ENCODE data around the gene PMPCA. TPM values are rescaled to one million over a fixed set of nuclear protein-coding genes. Genes with fewer than 3 reads are reported as not detected.

Gene PMPCA
- total RNA-seq, 1 experiment from 2014 or later: 87.1 TPM

DNA sequence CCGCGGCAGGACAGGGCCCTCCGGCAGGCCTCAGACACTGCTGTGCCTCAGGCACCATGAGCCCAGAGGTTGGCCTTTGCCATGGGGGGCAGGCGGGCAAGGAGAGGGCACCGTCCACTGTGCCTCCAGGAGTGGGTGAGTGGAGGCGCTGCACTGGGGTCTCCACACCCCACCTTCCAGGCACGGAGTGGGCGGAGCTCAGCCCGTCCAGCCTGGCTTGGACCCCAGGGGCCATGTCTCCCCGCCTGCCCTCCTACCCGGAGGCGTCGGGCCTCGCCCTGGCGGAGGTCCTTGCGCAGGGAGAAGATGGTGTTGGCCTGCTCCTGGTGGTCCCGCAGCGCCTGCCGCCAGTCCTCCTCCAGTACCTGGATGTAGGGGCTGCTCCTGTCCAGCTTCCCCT is 40.4 kb upstream of the PMPCA start:
- H3K36me3 ChIP-seq: peaks cover 3% of the 10 kb centered on the region
- H3K27me3 ChIP-seq: no peaks in the 10 kb centered on the region
- H3K27ac ChIP-seq: no peak overlapping the region
- no peaks in the 10 kb centered on the region for H3K9me3 ChIP-seq (replicated peaks)
- no peak for DNase-seq
- H3K4me1 ChIP-seq: peaks cover 7% of the 10 kb centered on the region; the same call in 1 of the 2 replicates
- H3K4me3 ChIP-seq: no peak overlapping the region

DNA sequence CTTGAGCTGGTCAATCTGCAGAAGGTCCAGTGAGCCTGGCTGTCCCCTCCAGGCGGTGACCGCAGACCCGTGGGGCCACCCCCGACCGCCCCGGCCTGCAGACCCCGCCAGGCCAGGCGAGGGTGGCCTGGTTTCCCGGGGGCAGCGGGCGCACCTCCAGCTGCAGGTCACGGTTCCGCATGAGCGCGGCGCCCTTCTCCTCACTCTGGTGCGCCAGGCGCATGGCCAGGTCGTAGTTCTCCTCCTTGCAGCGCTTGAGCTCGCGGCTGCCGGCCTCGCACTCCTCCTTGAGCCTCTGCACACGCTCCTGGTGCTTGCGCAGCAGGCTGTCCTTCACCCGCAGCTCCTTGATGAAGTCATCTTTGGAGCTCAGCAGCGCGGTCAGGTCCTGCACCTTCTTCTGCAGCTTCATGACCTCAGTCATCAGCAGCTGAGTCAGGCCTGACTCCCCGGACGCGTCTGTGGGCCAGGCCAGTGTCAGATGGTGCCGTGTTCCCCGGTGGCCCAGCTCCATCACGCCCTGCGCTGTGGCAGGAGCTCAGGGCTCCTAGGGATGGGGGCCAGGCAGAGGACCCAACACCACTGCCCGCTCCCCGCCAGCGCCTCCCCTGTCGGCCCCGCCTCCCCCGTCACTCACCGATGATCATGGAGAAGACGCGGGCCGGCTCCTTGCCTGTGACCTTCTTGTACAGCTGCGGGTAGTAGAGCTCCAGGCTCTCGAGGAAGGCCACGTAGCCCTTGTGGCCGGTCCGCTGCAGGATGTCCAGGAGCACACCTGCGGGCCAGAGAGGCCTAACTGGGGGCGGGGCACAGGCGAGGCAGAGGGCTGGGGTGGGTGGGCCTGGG is 39.5 kb upstream of the PMPCA start:
- H3K36me3 ChIP-seq: peaks cover 3% of the 10 kb centered on the region
- DNase-seq: no peak
- no peak overlapping the region for H3K27ac ChIP-seq
- H3K9me3 ChIP-seq (replicated peaks): no peaks in the 10 kb centered on the region
- no peak overlapping the region for H3K4me3 ChIP-seq
- H3K27me3 ChIP-seq: no peaks in the 10 kb centered on the region
- peaks cover 7% of the 10 kb centered on the region; the same call in 1 of the 2 replicates for H3K4me1 ChIP-seq

DNA sequence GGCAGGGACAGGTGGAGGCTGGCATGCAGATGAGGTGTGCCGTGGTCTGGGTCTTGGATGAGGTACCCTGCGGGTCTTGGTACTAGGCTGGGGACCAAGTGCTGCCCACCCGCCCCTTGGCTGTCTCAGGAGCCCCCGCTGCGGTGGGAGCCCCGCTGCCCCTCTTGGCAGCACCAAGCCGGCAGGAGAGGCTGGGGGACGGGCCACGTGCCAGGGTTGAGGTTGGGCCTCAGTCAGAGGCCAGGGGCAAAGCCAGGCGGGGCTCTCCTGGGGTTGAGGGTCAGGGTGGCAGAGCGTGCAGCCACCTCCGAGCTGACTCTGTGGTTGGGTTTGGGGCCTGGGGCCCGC is 39.0 kb upstream of the PMPCA start:
- H3K27ac ChIP-seq: no peak overlapping the region
- peaks cover 7% of the 10 kb centered on the region; the same call in 1 of the 2 replicates for H3K4me1 ChIP-seq
- H3K9me3 ChIP-seq (replicated peaks): no peaks in the 10 kb centered on the region
- H3K27me3 ChIP-seq: no peaks in the 10 kb centered on the region
- H3K4me3 ChIP-seq: no peak overlapping the region
- no peak for DNase-seq
- H3K36me3 ChIP-seq: peaks cover 3% of the 10 kb centered on the region

DNA sequence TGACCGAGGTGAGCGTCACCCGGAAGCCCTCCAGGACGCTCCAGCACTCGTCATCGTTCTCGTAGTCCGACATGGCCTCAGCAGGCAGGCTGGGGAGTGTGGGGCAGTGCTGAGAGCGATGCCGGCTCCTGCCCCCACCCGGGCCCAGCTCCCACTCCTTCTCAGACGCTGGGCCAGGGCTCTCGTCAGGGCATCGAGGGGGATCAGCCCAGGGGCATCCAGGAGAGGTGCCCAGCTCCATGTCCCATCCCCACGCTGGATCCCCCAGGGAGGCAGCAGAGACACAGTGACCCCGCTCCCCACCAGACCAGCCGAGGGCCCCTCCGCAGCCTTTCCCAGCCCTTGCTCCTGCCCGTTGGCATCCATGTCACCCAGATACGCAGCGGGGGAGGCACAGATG is 38.5 kb upstream of the PMPCA start:
- Histone ChIP-seq H3K9me3 (replicated peaks) (no peaks in the 10 kb centered on the region), H3K4me3 (peak overlapping the region; percentile 58), H3K36me3 (peaks cover 3% of the 10 kb centered on the region), H3K27ac (0 out of 2 replicates have a peak overlapping the region, but pooled peaks have one; percentile 35), H3K4me1 (peaks cover 7% of the 10 kb centered on the region; the same call in 1 of the 2 replicates), H3K27me3 (no peaks in the 10 kb centered on the region)
- DNase-seq: no peak

DNA sequence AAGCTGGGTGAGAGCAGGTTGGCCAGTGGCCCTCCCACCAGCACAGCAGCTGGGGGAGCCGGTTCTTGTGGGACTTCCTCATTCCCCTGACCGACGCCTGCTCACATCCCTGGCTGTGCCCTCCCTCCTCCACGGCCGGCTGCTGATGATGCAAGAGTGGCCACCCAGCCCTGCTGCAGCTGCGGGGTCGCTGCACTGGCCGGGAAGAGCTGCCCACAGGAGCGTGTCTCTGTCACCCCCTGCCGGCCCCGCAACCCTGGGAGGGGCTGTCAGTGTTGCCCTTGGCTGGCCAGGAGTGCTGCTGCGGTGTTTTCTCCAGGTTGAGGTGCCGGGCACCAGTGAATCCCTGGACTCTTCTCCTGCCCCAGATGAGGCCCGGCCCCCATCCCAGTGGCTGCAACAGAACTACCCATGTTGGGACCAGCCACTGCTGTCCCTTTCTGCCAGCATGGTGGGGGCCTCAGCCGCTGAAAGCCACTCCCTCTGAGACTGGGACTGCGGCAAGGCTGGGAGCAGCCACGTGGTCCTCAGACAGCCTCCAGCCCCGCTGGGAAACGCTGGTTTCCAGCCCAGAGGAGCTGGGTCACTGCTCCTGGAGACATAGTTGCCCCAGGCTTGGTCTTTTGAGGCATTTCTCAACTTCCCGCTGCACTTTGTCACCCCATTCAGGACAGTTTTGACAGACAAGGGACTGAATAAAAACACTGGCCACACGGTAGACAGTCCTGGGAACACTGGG is 37.7 kb upstream of the PMPCA start:
- peaks cover 3% of the 10 kb centered on the region for H3K36me3 ChIP-seq
- no peaks in the 10 kb centered on the region for H3K9me3 ChIP-seq (replicated peaks)
- H3K27ac ChIP-seq: peak overlapping the region; percentile 35
- peak; percentile 85 to 90 for DNase-seq
- H3K4me3 ChIP-seq: peak overlapping the region; percentile 58
- peaks cover 7% of the 10 kb centered on the region; the same call in 1 of the 2 replicates for H3K4me1 ChIP-seq
- H3K27me3 ChIP-seq: no peaks in the 10 kb centered on the region

DNA sequence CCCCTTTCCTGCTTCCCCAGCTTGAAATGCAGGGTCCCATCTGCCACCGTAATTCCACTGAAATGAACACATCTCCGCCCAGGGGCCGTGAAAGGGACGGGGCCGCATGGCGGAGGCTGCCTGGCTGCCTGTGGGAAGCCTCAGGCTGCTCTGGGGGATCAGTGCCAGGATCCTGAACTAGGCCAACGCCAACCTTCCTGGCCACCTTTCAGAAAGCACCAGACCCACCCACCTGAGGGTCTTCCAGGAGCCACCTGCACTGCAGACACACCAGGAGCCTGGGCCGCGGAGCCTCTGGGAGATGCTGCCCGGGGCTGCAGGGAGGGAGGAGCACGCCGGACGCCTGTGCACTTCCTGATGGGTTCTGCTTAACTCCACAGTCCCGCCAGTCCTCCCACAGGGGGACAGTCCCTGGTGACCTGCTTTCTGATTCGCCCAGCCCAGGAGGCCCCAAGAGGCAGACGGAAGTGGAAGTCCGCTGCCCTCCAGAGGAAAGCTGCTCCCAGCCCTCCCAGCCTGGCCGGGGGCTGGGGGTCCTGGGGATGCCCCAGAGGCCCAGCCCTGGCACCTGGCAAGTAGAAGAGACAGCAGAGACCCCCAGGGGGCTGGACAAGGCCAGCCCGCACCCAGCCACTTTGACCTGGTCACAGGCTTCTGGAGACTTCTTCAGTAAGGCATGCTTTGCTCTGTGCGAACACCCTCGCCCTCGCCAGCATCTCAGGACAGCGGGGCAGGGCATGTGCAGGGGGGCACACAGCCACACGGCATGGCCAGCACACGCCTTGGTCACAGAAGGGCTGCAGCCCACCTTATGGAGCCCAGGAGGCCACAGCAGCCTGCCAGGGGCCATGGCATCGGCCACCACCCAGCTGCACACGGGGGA is 36.9 kb upstream of the PMPCA start, which contains the start of gene CARD9:
Gene CARD9 (minus strand): TSS at position 370 of the 883 bp plus-strand sequence. CDS start 1,591 bp downstream, outside the sequence.
- peak; percentile 84 for DNase-seq
- Histone ChIP-seq H3K36me3 (peaks cover 5% of the 10 kb centered on the region), H3K9me3 (replicated peaks) (no peaks in the 10 kb centered on the region), H3K4me1 (peaks cover 7% of the 10 kb centered on the region; the same call in 1 of the 2 replicates), H3K27ac (peak within 1 kb of the TSS; percentile 35), H3K27me3 (no peaks in the 10 kb centered on the region), H3K4me3 (peak within 1 kb of the TSS; percentile 58)

DNA sequence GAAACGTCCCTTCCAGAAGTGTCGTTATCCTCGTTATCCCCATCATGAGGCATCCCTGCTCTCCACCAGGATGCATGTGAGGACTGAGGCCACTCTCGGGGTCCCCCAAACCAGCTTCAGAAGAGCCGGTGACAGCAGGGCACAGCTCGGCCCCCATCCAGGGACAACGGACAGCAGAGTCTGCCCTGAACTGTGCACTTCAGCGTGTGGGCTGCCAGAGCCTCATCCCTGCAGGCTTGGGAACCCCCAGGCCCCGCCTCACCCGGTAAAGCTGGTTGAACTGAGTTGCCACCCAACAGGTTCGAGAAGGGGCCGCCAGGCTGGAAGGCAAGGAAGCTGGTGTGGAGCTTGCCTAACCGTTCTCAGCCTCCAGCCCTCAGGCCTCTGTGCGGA is 36.3 kb upstream of the PMPCA start:
- Histone ChIP-seq H3K4me1 (peaks cover 7% of the 10 kb centered on the region; the same call in 1 of the 2 replicates), H3K27me3 (no peaks in the 10 kb centered on the region), H3K36me3 (peaks cover 4% of the 10 kb centered on the region), H3K9me3 (replicated peaks) (no peaks in the 10 kb centered on the region), H3K4me3 (no peak overlapping the region), H3K27ac (no peak overlapping the region)
- DNase-seq: no peak

DNA sequence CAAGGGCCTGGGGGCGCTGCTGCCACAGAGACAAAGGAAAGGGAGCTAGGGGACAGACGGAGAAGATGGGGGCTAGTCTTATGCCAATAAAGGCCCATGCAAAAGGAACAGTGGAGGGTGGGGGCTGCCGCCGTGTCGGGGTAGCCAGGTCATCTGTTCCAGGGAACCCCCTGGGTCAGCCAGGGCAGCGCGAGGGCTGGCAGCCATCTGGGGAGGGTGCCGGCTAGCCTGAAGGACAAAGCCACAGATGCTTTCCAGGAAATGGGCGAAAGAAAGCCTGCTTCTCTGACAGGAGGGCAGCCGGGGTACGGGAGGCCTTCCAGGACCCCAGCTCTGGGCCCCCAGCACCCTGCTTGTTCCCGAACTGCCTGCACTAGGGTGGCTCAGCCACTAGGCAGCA is 35.4 kb upstream of the PMPCA start:
- no peak overlapping the region for H3K4me3 ChIP-seq
- DNase-seq: no peak
- H3K27ac ChIP-seq: no peak overlapping the region
- peaks cover 7% of the 10 kb centered on the region; the same call in 1 of the 2 replicates for H3K4me1 ChIP-seq
- no peaks in the 10 kb centered on the region for H3K27me3 ChIP-seq
- no peaks in the 10 kb centered on the region for H3K9me3 ChIP-seq (replicated peaks)
- peaks cover 2% of the 10 kb centered on the region; the same call in 1 of the 2 replicates for H3K36me3 ChIP-seq

DNA sequence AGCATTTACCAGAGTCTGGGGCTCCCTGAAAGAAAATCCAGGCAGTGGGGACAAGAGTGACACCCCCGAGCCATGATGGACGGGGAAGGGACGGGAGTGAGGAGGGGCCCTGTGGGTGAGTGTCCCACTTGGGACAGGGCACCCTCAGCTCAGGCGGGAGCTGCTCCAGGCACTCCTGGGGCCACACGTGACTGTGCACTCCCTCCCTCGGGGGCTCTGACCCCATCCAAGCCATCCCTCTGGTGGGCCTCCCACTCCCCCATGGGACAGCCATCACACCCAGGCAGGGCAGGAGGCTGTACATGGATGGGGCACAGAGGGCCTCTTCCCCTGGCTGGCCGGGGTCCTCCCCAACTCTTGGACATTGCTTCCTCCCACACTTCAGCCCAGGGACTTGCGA is 34.0 kb upstream of the PMPCA start:
- Histone ChIP-seq H3K4me3 (no peak overlapping the region), H3K27ac (no peak overlapping the region), H3K36me3 (peaks cover 6% of the 10 kb centered on the region), H3K4me1 (peaks cover 7% of the 10 kb centered on the region; the same call in 1 of the 2 replicates), H3K27me3 (no peaks in the 10 kb centered on the region), H3K9me3 (replicated peaks) (no peaks in the 10 kb centered on the region)
- no peak for DNase-seq

DNA sequence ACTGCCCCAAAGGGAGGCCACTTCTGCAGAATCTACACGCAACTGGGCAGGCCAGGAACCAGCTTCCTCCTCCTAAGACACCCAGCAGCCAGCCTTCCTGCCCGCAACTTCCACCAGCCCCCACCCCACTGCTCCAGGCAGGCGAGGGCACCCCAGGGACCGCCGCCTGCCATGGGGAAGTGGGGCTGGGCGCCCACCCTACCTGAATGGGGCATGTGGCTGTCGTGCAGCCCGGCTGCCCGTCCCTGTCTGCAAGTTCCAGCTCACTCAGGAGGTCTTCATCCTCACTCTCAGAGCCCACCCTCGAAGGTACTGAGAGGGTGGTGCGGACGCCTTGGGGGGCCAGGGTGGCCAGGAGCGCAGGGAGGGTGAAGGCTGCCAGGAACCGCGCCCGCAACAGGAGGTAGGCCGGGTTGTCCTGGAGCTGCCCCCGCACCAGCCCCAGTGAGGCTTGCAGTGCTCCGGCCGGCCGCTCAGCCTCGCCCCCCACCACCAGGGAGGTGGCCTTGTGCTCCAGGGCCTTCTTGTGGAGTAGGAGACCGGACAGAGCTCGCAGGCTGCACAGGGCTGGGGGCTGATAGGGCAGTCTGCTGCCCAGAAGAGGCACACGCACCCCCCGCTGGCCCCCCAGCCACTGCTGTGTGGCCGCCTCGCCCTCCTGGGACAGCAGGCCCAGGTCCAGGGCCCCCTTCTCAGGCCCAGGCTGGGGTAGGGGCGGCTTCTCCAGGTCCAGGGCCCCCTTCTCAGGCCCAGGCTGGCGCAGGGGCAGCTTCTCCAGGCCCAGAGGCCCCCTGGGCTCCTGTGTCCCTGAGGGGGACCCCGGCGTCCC is 32.9 kb upstream of the PMPCA start:
- Histone ChIP-seq H3K36me3 (peaks cover 14% of the 10 kb centered on the region), H3K4me1 (peaks cover 3% of the 10 kb centered on the region; the same call in 1 of the 2 replicates), H3K27me3 (no peaks in the 10 kb centered on the region), H3K4me3 (no peak overlapping the region), H3K9me3 (replicated peaks) (no peaks in the 10 kb centered on the region), H3K27ac (no peak overlapping the region)
- DNase-seq: no peak

DNA sequence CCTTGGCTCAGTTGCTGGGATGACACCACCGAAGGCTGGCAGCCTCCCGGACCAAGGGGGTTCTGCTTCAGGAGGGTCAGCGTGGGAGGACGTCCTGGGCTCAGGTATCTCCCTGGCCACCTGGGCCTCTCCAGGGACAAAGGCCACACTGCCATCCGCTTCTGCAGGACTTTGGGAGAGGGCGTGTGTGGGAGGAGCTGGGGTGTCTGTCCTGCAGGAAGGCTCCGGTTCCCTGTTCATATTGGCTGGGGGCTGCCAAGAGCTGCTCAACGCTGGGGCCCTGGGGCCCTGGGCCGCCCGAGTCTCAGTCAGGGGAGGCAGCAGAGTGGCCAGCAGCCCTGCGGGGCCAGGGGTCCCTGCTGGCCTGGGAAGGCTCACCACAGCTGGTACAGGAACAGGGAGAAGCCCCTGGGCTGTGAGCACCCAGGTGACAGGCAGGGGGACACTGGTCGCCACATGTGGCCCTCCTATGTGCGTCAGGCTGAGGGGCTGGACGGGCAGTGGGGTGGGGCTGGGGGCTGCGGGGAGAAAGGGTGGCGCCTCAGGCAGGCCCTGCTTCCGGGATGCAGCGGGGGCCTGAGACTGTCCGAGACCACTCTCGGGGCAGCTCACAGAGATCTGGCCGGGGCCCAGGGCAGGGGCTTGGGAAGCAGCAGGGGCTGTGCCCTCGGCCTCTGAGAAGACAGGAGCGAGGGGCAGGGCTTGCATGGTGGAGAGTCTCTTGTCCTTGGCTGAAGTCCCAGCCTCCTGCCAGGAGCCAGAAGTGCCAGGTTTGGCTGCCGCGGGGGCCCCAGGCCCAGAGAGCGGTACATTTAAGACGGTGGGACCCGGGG is 32.1 kb upstream of the PMPCA start:
- Histone ChIP-seq H3K9me3 (replicated peaks) (no peaks in the 10 kb centered on the region), H3K4me3 (no peak overlapping the region), H3K27ac (no peak overlapping the region), H3K36me3 (peaks cover 17% of the 10 kb centered on the region), H3K4me1 (0 out of 2 replicates have a peak, but pooled peaks cover 3% of the 10 kb centered on the region), H3K27me3 (no peaks in the 10 kb centered on the region)
- no peak for DNase-seq

DNA sequence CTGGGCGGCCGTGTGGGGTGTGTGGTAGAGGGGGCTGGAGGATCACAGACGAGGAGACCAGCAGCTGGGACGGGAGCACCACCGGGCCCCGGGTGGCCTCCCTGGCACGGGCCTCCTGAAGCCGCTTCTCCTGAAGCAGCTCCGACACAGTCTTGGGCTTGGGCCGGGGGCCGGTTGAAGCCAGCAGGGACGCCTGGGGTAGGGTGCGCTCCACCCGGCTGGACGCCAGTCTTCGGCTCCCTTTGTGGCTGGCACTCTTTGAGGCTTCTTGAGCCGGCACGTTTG is 31.5 kb upstream of the PMPCA start:
- DNase-seq: no peak
- H3K27ac ChIP-seq: no peak overlapping the region
- no peaks in the 10 kb centered on the region for H3K9me3 ChIP-seq (replicated peaks)
- no peaks in the 10 kb centered on the region for H3K4me1 ChIP-seq
- no peaks in the 10 kb centered on the region for H3K27me3 ChIP-seq
- no peak overlapping the region for H3K4me3 ChIP-seq
- H3K36me3 ChIP-seq: peaks cover 19% of the 10 kb centered on the region

DNA sequence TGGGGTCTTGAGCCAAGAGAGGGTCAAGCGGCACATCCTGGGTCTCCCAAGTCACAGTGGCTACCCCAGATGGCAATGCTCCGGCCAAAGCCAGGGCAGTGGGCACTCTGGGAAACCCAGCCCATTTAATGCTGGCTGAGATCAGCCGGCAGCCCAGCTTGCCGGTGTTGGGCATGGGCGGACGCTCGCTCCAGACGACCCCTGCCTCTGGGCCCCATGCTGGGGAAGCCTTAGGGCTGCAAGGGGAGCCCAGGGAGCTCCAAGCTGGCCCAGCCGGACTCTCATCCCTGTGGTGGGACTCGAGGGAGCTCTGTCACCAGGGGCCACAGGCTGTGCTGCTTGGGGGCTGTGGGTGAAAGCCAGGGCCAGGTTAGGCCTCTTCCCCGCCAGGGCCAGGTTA is 31.1 kb upstream of the PMPCA start:
- DNase-seq: no peak
- H3K9me3 ChIP-seq (replicated peaks): no peaks in the 10 kb centered on the region
- H3K36me3 ChIP-seq: peaks cover 22% of the 10 kb centered on the region
- no peak overlapping the region for H3K4me3 ChIP-seq
- H3K4me1 ChIP-seq: no peaks in the 10 kb centered on the region
- H3K27me3 ChIP-seq: no peaks in the 10 kb centered on the region
- no peak overlapping the region for H3K27ac ChIP-seq
